ENCODE measurements around the gene BABAM2. TPM values are rescaled to one million over a fixed set of nuclear protein-coding genes. Genes with fewer than 3 reads are reported as not detected.

BABAM2 gene
- total RNA-seq, 4 donors from 2014 or later, result 35.5 to 44.9 (median 39.9) TPM

DNA sequence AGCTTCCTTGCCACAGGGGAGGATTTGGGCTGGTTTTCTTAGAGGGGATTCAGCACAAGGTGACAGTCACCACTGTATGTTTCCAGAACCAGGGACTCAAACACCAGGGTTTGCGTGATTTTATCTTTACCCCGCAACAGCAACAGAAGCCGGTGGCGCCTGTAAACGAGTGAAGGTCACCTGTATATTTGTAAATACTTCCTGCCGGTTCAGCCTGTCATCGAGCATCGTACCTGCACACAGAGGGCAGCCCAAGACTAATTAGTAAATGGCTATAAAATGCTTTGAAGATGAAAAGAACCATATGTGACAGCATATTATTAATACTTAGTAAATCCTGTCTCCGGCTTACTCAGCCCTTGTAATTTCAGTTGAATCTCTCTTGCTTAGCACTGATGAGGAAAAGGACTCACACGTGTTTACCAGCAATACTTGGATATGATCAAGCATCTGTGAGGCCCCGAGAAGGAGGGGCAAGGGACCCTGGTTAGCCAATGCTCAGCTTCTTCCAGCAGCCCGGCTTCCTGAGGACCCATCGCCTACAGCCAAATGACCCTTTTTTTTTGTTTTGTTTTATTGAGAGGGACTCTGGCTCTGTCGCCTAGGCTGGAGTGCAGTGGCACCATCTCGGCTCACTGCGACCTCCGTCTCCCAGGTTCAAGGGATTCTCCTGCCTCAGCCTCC is 450.8 kb downstream of the BABAM2 start:
- H3K4me1 ChIP-seq, result peaks cover 38 to 67% (median 52%) of the 10 kb centered on the region in 4 donors
- peak overlapping the region in 3 of 4 donors; percentile 68 to 72 (median 69) for H3K27ac ChIP-seq (replicated peaks in 1 of 4)
- H3K27me3 ChIP-seq, result no peaks in the 10 kb centered on the region
- no peak overlapping the region for H3K4me3 ChIP-seq
- H3K36me3 ChIP-seq, result peaks cover 0 to 18% (median 0%) of the 10 kb centered on the region in 4 donors
- whole genome bisulfite sequencing, result 88% methylated on average over 17 of the region's 17 CpGs
- no peaks in the 10 kb centered on the region for H3K9me3 ChIP-seq
- TF ChIP-seq EP300 (IDR thresholded peaks at IDR 0.05) (no peak), POLR2AphosphoS5 (IDR thresholded peaks at IDR 0.05) (no peak), POLR2A (IDR thresholded peaks at IDR 0.05; ENCODE audit: low read depth) (no peak), CTCF (IDR thresholded peaks at IDR 0.05) (no peak)
- DNase-seq (ENCODE audit: extremely low spot score), result no peak
- intact Hi-C loops (cut with DNase I), result no loop called here

- DNase-seq (ENCODE audit: extremely low spot score), result peak; percentile 94
- Histone ChIP-seq H3K27ac (replicated peaks in 1 of 4) (peak overlapping the region; percentile 58 to 72 (median 68)), H3K4me3 (peak overlapping the region in 3 of 4 donors; percentile 3 to 20 (median 15)), H3K4me1 (peaks cover 38 to 73% (median 52%) of the 10 kb centered on the region in 4 donors), H3K36me3 (peaks cover 0 to 18% (median 0%) of the 10 kb centered on the region in 4 donors), H3K9me3 (no peaks in the 10 kb centered on the region), H3K27me3 (no peaks in the 10 kb centered on the region)
- peak; percentile 39 for TF ChIP-seq POLR2AphosphoS5 (IDR thresholded peaks at IDR 0.05)
- TF ChIP-seq EP300 (IDR thresholded peaks at IDR 0.05), result no peak
- intact Hi-C loops (cut with DNase I), result no loop called here
- 33% methylated on average over 8 of the region's 15 CpGs for WGBS
These were observed 451.8 kb downstream of the BABAM2 start for GRCh38 chr2:28342081-28342967.

DNA sequence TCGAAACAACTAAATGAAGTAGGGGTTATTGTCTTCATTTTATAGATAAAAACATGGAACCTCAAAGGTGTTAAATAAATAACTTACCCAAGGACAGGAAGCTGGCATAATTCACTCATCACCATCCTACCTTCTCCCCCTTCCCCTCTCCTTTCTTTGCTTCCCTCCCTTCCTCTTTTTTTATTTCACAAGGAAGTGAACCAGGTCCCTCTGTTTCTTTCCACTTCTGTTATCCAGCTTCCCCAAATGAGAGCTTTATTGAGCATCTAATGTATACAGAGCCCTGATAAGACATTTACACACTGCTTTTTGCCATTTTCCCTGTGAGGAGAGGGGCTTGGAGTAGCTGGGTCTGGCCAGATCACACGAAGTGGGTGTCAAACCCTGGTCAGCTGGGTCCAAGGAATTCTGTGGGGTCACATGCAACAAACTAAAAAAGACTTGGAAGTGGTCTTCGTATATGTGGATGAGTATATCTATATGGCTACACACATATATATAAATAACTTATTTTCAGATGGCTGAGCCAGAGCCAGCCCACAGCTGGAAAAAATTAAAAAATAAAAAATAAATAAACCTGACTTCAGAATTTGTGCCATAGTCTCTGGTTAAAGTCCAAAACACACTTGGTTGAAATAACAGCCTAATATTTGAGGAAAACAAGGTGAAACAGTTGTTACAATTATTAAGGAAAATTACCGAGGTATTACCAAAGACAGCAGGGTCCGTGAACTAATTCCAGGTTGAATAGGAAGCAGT is 452.8 kb downstream of the BABAM2 start:
- 78% methylated on average over 5 of the region's 5 CpGs for WGBS
- H3K27ac ChIP-seq (replicated peaks in 1 of 4), result peak overlapping the region; percentile 58 to 72 (median 68)
- intact Hi-C loops (cut with DNase I), result no loop called here
- TF ChIP-seq EP300 (IDR thresholded peaks at IDR 0.05), result no peak
- no peak for TF ChIP-seq POLR2A (IDR thresholded peaks at IDR 0.05; ENCODE audit: low read depth)
- no peak for TF ChIP-seq CTCF (IDR thresholded peaks at IDR 0.05)
- TF ChIP-seq POLR2AphosphoS5 (IDR thresholded peaks at IDR 0.05), result no peak
- no peak overlapping the region for H3K4me3 ChIP-seq
- no peak for DNase-seq (ENCODE audit: extremely low spot score)
- H3K27me3 ChIP-seq, result no peaks in the 10 kb centered on the region
- no peaks in the 10 kb centered on the region for H3K9me3 ChIP-seq
- peaks cover 31 to 63% (median 45%) of the 10 kb centered on the region in 4 donors for H3K4me1 ChIP-seq
- H3K36me3 ChIP-seq, result peaks cover 0 to 17% (median 0%) of the 10 kb centered on the region in 4 donors

- H3K36me3 ChIP-seq, result peaks cover 0 to 9% (median 0%) of the 10 kb centered on the region in 4 donors
- no peak overlapping the region for H3K27ac ChIP-seq (replicated peaks in 1 of 4)
- peaks cover 24 to 55% (median 37%) of the 10 kb centered on the region in 4 donors for H3K4me1 ChIP-seq
- WGBS, result 91% methylated on average over 20 of the region's 20 CpGs
- intact Hi-C loops (cut with DNase I), result no loop called here
- H3K4me3 ChIP-seq, result no peak overlapping the region
- DNase-seq (ENCODE audit: extremely low spot score), result no peak
- TF ChIP-seq EP300 (IDR thresholded peaks at IDR 0.05) (no peak), POLR2AphosphoS5 (IDR thresholded peaks at IDR 0.05) (no peak), POLR2A (IDR thresholded peaks at IDR 0.05; ENCODE audit: low read depth) (no peak), CTCF (IDR thresholded peaks at IDR 0.05) (no peak)
- no peaks in the 10 kb centered on the region for H3K9me3 ChIP-seq
- H3K27me3 ChIP-seq, result no peaks in the 10 kb centered on the region
These were observed 453.6 kb downstream of the BABAM2 start for GRCh38 chr2:28343971-28344715.

Data from esophagus muscularis mucosa (tissue), 4 donors.